Panc1 (cell line): Measurements from ENCODE around the gene CELF2.

Experiments
- CTCF ChIP-seq: fragments of 450-650 bp; IDR thresholded peaks from 2 replicates; pipeline ENCODE4 v1.5.1; 2017; ENCODE audit warnings: mild to moderate bottlenecking
- POLR2AphosphoS5 ChIP-seq: IDR thresholded peaks from 2 replicates; pipeline ENCODE4 v1.6.1; 2012; ENCODE audit warnings: mild to moderate bottlenecking, low read depth, low read length, moderate library complexity
- TCF7L2 ChIP-seq: IDR thresholded peaks from 2 replicates; pipeline ENCODE4 v1.6.1; 2011; ENCODE audit warnings: mild to moderate bottlenecking, low read depth, low read length, inconsistent platforms

- no peak for TF ChIP-seq CTCF
- TF ChIP-seq POLR2AphosphoS5 = no peak
- no peak for TF ChIP-seq TCF7L2
Observed at GRCh38 chr10:11302181-11302580, 284.5 kb downstream of the CELF2 start.
